A549 (cell line): ENCODE measurements around the gene RTN4RL1. TPM values are rescaled to one million over a fixed set of nuclear protein-coding genes. Genes with fewer than 3 reads are reported as not detected.

ENCODE experiments used
- ATAC-seq, 2 experiments: fragments of 200-7000 bp in 1 of 2; fragments of >200 bp in 1 of 2; cut with Nextera tagmentation in 1 of 2; cut with Tn5 transposase in 1 of 2; 3 replicates each; pipeline versions ENCODE4 v1.8.0 to v1.9.1; 2018 to 2020; ENCODE audit warnings: mild to moderate bottlenecking in 1 of 2, moderate library complexity in 1 of 2
- CTCF ChIA-PET: fragments of 300-600 bp; sonication (Branson Sonifier 250); formaldehyde crosslinking; extraction: SDS; loops from one replicate; lab custom pipeline; 2021; ENCODE audit warnings: antibody characterized with exemption, inconsistent platforms; lab: Yijun Ruan, JAX
- POLR2A ChIA-PET: fragments of 350-600 bp; formaldehyde crosslinking; extraction: SDS; loops from one replicate; lab custom pipeline; 2021; ENCODE audit warnings: antibody characterized with exemption, inconsistent platforms; lab: Yijun Ruan, JAX
- DNase-seq, 2 experiments: peaks; one replicate each; pipeline versions ENCODE4 v3.0.0 to v3.0.0-alpha.2; 2011 to 2016; ENCODE audit warnings: low read depth in 1 of 2, low spot score in 1 of 2
- FAIRE-seq: peaks from 2 replicates; lab custom pipeline; 2011; peaks lifted over from hg19 to GRCh38; lab: Jason Lieb, UNC
- H3K27ac ChIP-seq, 2 experiments: fragments of >200 bp; sonication (Bioruptor Twin); formaldehyde crosslinking; 3 replicates each; pipeline ENCODE4 v1.5.1; 2016 to 2017
- H3K4me1 ChIP-seq: fragments of >200 bp; sonication (Bioruptor Twin); formaldehyde crosslinking; 3 replicates; pipeline ENCODE4 v1.6.1; 2016
- H3K4me2 ChIP-seq: fragments of >200 bp; sonication (Bioruptor Twin); formaldehyde crosslinking; 3 replicates; pipeline ENCODE4 v1.6.1; 2016
- H3K4me3 ChIP-seq: fragments of >200 bp; sonication (Bioruptor Twin); formaldehyde crosslinking; 3 replicates; pipeline ENCODE4 v1.5.1; 2016
- H3K9me3 ChIP-seq: fragments of >200 bp; sonication (Bioruptor Twin); formaldehyde crosslinking; 3 replicates; pipeline ENCODE4 v1.6.1; 2016
- CBX8 ChIP-seq: fragments of 200-600 bp; sonication (generic); IDR thresholded peaks from 2 replicates; pipeline ENCODE4 v1.6.1; 2016
- EHF ChIP-seq: fragments of 250-450 bp; sonication (Bioruptor Pico); IDR thresholded peaks from 2 replicates; pipeline ENCODE4 v1.5.0; 2020; ENCODE audit warnings: mild to moderate bottlenecking
- FOXS1 ChIP-seq: fragments of 250-450 bp; sonication (Bioruptor Pico); IDR thresholded peaks from 2 replicates; pipeline ENCODE4 v1.5.0; 2020; ENCODE audit warnings: mild to moderate bottlenecking, moderate library complexity
- HEYL ChIP-seq: fragments of 250-450 bp; sonication (Bioruptor Pico); IDR thresholded peaks from 2 replicates; pipeline ENCODE4 v1.8.0; 2021; ENCODE audit warnings: mild to moderate bottlenecking, moderate library complexity
- HOXB5 ChIP-seq: fragments of 250-450 bp; sonication (Bioruptor Pico); IDR thresholded peaks from 2 replicates; pipeline ENCODE4 v1.5.0; 2020; ENCODE audit warnings: mild to moderate bottlenecking, moderate library complexity
- JUN ChIP-seq, 2 experiments: fragments of >200 bp; sonication (Bioruptor Twin); formaldehyde crosslinking; IDR thresholded peaks; 2 replicates in 1 of 2; 3 replicates in 1 of 2; pipeline ENCODE4 v1.6.1; 2016 to 2017
- MAX ChIP-seq: IDR thresholded peaks from 2 replicates; pipeline ENCODE4 v1.6.1; 2012
- MAZ ChIP-seq: fragments of 150-350 bp; IDR thresholded peaks from 2 replicates; pipeline ENCODE4 v1.6.1; 2014; ENCODE audit warnings: antibody characterized with exemption, low read depth, low read length, borderline replicate concordance
- MYC ChIP-seq: IDR thresholded peaks from 2 replicates; pipeline ENCODE4 v1.6.1; 2012; ENCODE audit warnings: mild to moderate bottlenecking, inconsistent platforms, low read length, improper control_type of control experiment, borderline replicate concordance
- NPAS2 ChIP-seq: fragments of 250-450 bp; sonication (Bioruptor Pico); IDR thresholded peaks from 2 replicates; pipeline ENCODE4 v1.8.0; 2022; ENCODE audit warnings: mild to moderate bottlenecking, moderate library complexity, borderline replicate concordance
- PHF8 ChIP-seq: fragments of 200-600 bp; sonication (generic); IDR thresholded peaks from 2 replicates; pipeline ENCODE4 v1.6.1; 2016; ENCODE audit warnings: low read depth, mild to moderate bottlenecking, antibody characterized with exemption, moderate library complexity, borderline replicate concordance
- POLR2A ChIP-seq: IDR thresholded peaks from 2 replicates; pipeline ENCODE4 v1.6.1; 2012; ENCODE audit warnings: mild to moderate bottlenecking, low read length
- RFX5 ChIP-seq: fragments of 450-650 bp; IDR thresholded peaks from 2 replicates; pipeline ENCODE4 v1.7.1; 2014; ENCODE audit warnings: antibody characterized with exemption, mild to moderate bottlenecking, moderate library complexity
- SMC3 ChIP-seq: fragments of >200 bp; sonication (Bioruptor Twin); formaldehyde crosslinking; IDR thresholded peaks from 3 replicates; pipeline ENCODE4 v1.6.1; 2018; ENCODE audit warnings: inconsistent platforms
- TFCP2L1 ChIP-seq: fragments of 250-450 bp; sonication (Bioruptor Pico); IDR thresholded peaks from 2 replicates; pipeline ENCODE4 v1.5.0; 2021; ENCODE audit warnings: mild to moderate bottlenecking
- TP53 ChIP-seq: fragments of 250-450 bp; sonication (Bioruptor Pico); IDR thresholded peaks from 2 replicates; pipeline ENCODE4 v1.5.0; 2021; ENCODE audit warnings: mild to moderate bottlenecking, moderate library complexity
- ZC3H11A ChIP-seq: fragments of 450-650 bp; IDR thresholded peaks from 2 replicates; pipeline ENCODE4 v1.6.1; 2014; ENCODE audit warnings: antibody characterized with exemption, mild to moderate bottlenecking
- ZSCAN20 ChIP-seq: fragments of 250-450 bp; sonication (Bioruptor Pico); IDR thresholded peaks from 2 replicates; pipeline ENCODE4 v1.8.0; 2022; ENCODE audit warnings: mild to moderate bottlenecking, moderate library complexity
- WGBS: methylation state at CpG from one replicate; pipeline ENCODE4 v1.1.6; 2017; ENCODE audit errors: missing lambda C conversion rate; 5-methylcytosine and 5-hydroxymethylcytosine counted together
- polyA plus RNA-seq, 4 experiments: library from polyadenylated mRNA; depleted of rRNA in 3 of 4; stranded (reverse); fragments of >200 nt; fragmentation: RNase III in 1 of 4; extraction: RNeasy Plus Mini Kit Qiagen cat#74134 plus additional on column Dnase treatment in 1 of 4; gene quantifications; 2 replicates in 3 of 4; 3 replicates in 1 of 4; pipeline ENCODE4 v1.2.3, GENCODE V29; 2011 to 2017
- TF ChIP-seq, protein P1 (sequence below): fragments of 250-450 bp; sonication (Bioruptor Pico); IDR thresholded peaks from 2 replicates; pipeline ENCODE4 v1.5.0; 2020; ENCODE audit warnings: low read depth, mild to moderate bottlenecking, moderate library complexity
- TF ChIP-seq, protein P2 (sequence below): fragments of >200 bp; sonication (Bioruptor Twin); formaldehyde crosslinking; IDR thresholded peaks from 2 replicates; pipeline ENCODE4 v1.6.1; 2016
- TF ChIP-seq, protein P3 (sequence below): fragments of 150-350 bp; IDR thresholded peaks from 2 replicates; pipeline ENCODE4 v1.6.1; 2014; ENCODE audit warnings: low read depth, mild to moderate bottlenecking, low read length

Gene RTN4RL1
- polyA plus RNA-seq, 2 of the 4 experiments (the other 2 are of a cell fraction): 0.39 to 1.5 TPM

GRCh38 chr17:2050300-2051060 lies 25.3 kb upstream of the RTN4RL1 start (continued):
- TF ChIP-seq, protein P1, sequence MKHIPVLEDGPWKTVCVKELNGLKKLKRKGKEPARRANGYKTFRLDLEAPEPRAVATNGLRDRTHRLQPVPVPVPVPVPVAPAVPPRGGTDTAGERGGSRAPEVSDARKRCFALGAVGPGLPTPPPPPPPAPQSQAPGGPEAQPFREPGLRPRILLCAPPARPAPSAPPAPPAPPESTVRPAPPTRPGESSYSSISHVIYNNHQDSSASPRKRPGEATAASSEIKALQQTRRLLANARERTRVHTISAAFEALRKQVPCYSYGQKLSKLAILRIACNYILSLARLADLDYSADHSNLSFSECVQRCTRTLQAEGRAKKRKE: no peak
- TF ChIP-seq TFCP2L1 (CRISPR knock-in tag) (no peak), MYC (peak; percentile 92; the same call in 1 of the 2 replicates), FOXS1 (CRISPR knock-in tag) (no peak), MAZ (peak; percentile 89; the same call in 1 of the 2 replicates), MAX (peak; percentile 93)
- TF ChIP-seq, protein P2, sequence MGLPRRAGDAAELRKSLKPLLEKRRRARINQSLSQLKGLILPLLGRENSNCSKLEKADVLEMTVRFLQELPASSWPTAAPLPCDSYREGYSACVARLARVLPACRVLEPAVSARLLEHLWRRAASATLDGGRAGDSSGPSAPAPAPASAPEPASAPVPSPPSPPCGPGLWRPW: no peak

- no peak for FAIRE-seq
- peak; percentile 17 to 30 for ATAC-seq
- WGBS: 21% methylated on average over 15 of the region's 104 CpGs
- Histone ChIP-seq H3K4me2 (peak overlapping the region; percentile 96), H3K27ac (peak overlapping the region; percentile 82 to 89), H3K4me1 (peaks cover 7% of the 10 kb centered on the region; the same call in 2 of the 3 replicates), H3K4me3 (peak overlapping the region; percentile 70), H3K9me3 (no peaks in the 10 kb centered on the region)
- TF ChIP-seq, protein P3, sequence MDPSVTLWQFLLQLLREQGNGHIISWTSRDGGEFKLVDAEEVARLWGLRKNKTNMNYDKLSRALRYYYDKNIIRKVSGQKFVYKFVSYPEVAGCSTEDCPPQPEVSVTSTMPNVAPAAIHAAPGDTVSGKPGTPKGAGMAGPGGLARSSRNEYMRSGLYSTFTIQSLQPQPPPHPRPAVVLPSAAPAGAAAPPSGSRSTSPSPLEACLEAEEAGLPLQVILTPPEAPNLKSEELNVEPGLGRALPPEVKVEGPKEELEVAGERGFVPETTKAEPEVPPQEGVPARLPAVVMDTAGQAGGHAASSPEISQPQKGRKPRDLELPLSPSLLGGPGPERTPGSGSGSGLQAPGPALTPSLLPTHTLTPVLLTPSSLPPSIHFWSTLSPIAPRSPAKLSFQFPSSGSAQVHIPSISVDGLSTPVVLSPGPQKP: no peak
- TF ChIP-seq TP53 (CRISPR knock-in tag) (peak; percentile 56; the same call in 1 of the 2 replicates), MYC (peak; percentile 66), HEYL (CRISPR knock-in tag) (no peak), HOXB5 (CRISPR knock-in tag) (peak; percentile 49; the same call in 1 of the 2 replicates), POLR2A (peak; percentile 32; the same call in 1 of the 2 replicates), RFX5 (0 out of 2 replicates have a peak, but pooled peaks have one; percentile 32), PHF8 (peak; percentile 70; the same call in 1 of the 2 replicates)
- POLR2A ChIA-PET: interaction anchor here (1.1 kb wide), 1 partner anchor 253 kb away, joined by 6 read pairs; the partner anchor contains the start of gene SMG6
- CTCF ChIA-PET: interaction anchor here (1.2 to 16.1 kb wide), 7 partner anchors 7 to 233 kb away, joined by 3 to 224 read pairs (median 17); partner anchors contain the start of genes DPH1, HIC1 and RTN4RL1
- peak; percentile 74 to 81 for DNase-seq
These were observed 24.5 kb upstream of the RTN4RL1 start for GRCh38 chr17:2049333-2050299.

- 42% methylated on average over 6 of the region's 9 CpGs for WGBS
- CTCF ChIA-PET: interaction anchor here (1.4 to 16.1 kb wide), 6 partner anchors 8 to 234 kb away, joined by 4 to 224 read pairs (median 27); partner anchors contain the start of genes DPH1, HIC1 and RTN4RL1
- POLR2A ChIA-PET: no interaction called here
- no peak for FAIRE-seq
- H3K9me3 ChIP-seq: no peaks in the 10 kb centered on the region
- peak overlapping the region; percentile 70 for H3K4me3 ChIP-seq
- H3K4me1 ChIP-seq: peaks cover 14% of the 10 kb centered on the region
- H3K27ac ChIP-seq: no peak overlapping the region; a peak in 1 of 6 replicates
- no peak for TF ChIP-seq JUN (IDR thresholded peaks at IDR 0.05)
- TF ChIP-seq ZSCAN20 (CRISPR knock-in tag): no peak
- TF ChIP-seq CBX8: no peak
- no peak for TF ChIP-seq RFX5
- TF ChIP-seq EHF (CRISPR knock-in tag): no peak
- no peak for TF ChIP-seq TFCP2L1 (CRISPR knock-in tag)
- no peak for TF ChIP-seq NPAS2 (CRISPR knock-in tag)
- no peak for TF ChIP-seq ZC3H11A
- TF ChIP-seq SMC3: no peak
- peak overlapping the region; percentile 96 for H3K4me2 ChIP-seq
- no peak for DNase-seq
- no peak for ATAC-seq
These were observed 23.7 kb upstream of the RTN4RL1 start for GRCh38 chr17:2048805-2049204.
